Breast epithelium (tissue), 4 donors: ENCODE results near the gene EDNRB. TPM values are rescaled to one million over a fixed set of nuclear protein-coding genes. Genes with fewer than 3 reads are reported as not detected.

ENCODE experiments used
- DNase-seq, 2 donors: peaks; one replicate each; pipeline ENCODE4 v3.0.0-alpha.2; 2019; ENCODE audit warnings: low spot score in 2 of 2
- H3K27ac ChIP-seq, 2 donors: fragments of 200-600 bp; sonication (generic) in 1 of 2; one replicate each; pipeline ENCODE4 v1.5.1; 2016 to 2019; ENCODE audit warnings: mild to moderate bottlenecking in 1 of 2
- H3K27me3 ChIP-seq, 2 donors: fragments of 200-600 bp; sonication (generic) in 1 of 2; one replicate each; pipeline versions ENCODE4 v1.5.1 to v1.6.0; 2017 to 2019; ENCODE audit warnings: control low read depth in 1 of 2, mild to moderate bottlenecking in 1 of 2
- H3K36me3 ChIP-seq: fragments of 200-600 bp; one replicate; pipeline ENCODE4 v1.5.1; 2019
- H3K4me1 ChIP-seq, 2 donors: fragments of 200-600 bp; sonication (generic); one replicate each; pipeline ENCODE4 v1.5.1; 2016 to 2019; ENCODE audit warnings: control low read depth in 1 of 2
- H3K4me3 ChIP-seq, 3 donors: fragments of 200-600 bp; sonication (generic); 1 replicate in 2 of 3; 2 replicates in 1 of 3; pipeline ENCODE4 v1.5.1; 2016 to 2019; ENCODE audit warnings: mild to moderate bottlenecking in 3 of 3, moderate library complexity in 2 of 3
- H3K9me3 ChIP-seq, 2 donors: fragments of 200-600 bp; sonication (generic) in 1 of 2; one replicate each; pipeline ENCODE4 v1.5.1; 2016 to 2019; ENCODE audit warnings: control low read depth in 1 of 2
- CTCF ChIP-seq, 3 donors: fragments of 450-650 bp; IDR thresholded peaks; one replicate each; pipeline ENCODE4 v1.5.1; 2016 to 2017; ENCODE audit warnings: antibody characterized with exemption in 3 of 3, mild to moderate bottlenecking in 3 of 3, moderate library complexity in 3 of 3
- POLR2A ChIP-seq: fragments of 450-650 bp; IDR thresholded peaks from one replicate; pipeline ENCODE4 v1.6.1; 2016; ENCODE audit warnings: antibody characterized with exemption, mild to moderate bottlenecking, moderate library complexity
- POLR2AphosphoS5 ChIP-seq, 3 donors: sonication (generic); formaldehyde crosslinking; IDR thresholded peaks; one replicate each; pipeline ENCODE4 v1.6.1; 2017; ENCODE audit warnings: antibody characterized with exemption in 3 of 3
- intact Hi-C: fragments of 100-400 bp; cut with DNase I; formaldehyde crosslinking; loops from one replicate; pipeline ENCODE4 v1.15.1; 2023; ENCODE audit warnings: low total_unique reads
- total RNA-seq, 3 donors: library from RNA; depleted of rRNA; stranded (reverse); fragments of >200 nt; gene quantifications; one replicate each; pipeline ENCODE4 v1.1.0, GENCODE V29; 2016

Gene EDNRB
- total RNA-seq, 3 donors from 2014 or later = 22.8 to 116 (median 106) TPM

- TF ChIP-seq POLR2A = no peak
- no peak for TF ChIP-seq CTCF (IDR thresholded peaks at IDR 0.05)
- no peak for TF ChIP-seq POLR2AphosphoS5 (IDR thresholded peaks at IDR 0.05)
- Histone ChIP-seq H3K27ac (no peak overlapping the region), H3K4me1 (no peaks in the 10 kb centered on the region), H3K27me3 (no peaks in the 10 kb centered on the region), H3K4me3 (no peak overlapping the region), H3K36me3 (no peaks in the 10 kb centered on the region), H3K9me3 (no peaks in the 10 kb centered on the region)
- DNase-seq = no peak
- intact Hi-C loops = no loop called here
These were observed 11.8 kb upstream of the EDNRB start for GRCh38 chr13:77930430-77930829.

- Histone ChIP-seq H3K4me1 (no peaks in the 10 kb centered on the region), H3K4me3 (no peak overlapping the region), H3K27ac (no peak overlapping the region), H3K9me3 (no peaks in the 10 kb centered on the region), H3K27me3 (no peaks in the 10 kb centered on the region), H3K36me3 (no peaks in the 10 kb centered on the region)
- intact Hi-C loops = no loop called here
- no peak for DNase-seq
- TF ChIP-seq POLR2AphosphoS5 (IDR thresholded peaks at IDR 0.05) (no peak), POLR2A (no peak), CTCF (IDR thresholded peaks at IDR 0.05) (no peak)
These were observed 10.3 kb upstream of the EDNRB start for GRCh38 chr13:77928909-77929308.

- no peaks in the 10 kb centered on the region for H3K4me1 ChIP-seq
- no peaks in the 10 kb centered on the region for H3K36me3 ChIP-seq
- no peak overlapping the region for H3K4me3 ChIP-seq
- H3K9me3 ChIP-seq = no peaks in the 10 kb centered on the region
- no peaks in the 10 kb centered on the region for H3K27me3 ChIP-seq
- no peak for DNase-seq
- no peak overlapping the region for H3K27ac ChIP-seq
- TF ChIP-seq POLR2AphosphoS5 (IDR thresholded peaks at IDR 0.05) (no peak), CTCF (IDR thresholded peaks at IDR 0.05) (no peak), POLR2A (no peak)
- intact Hi-C loops = no loop called here
These were observed 7.0 kb upstream of the EDNRB start for GRCh38 chr13:77925616-77926015.

DNA sequence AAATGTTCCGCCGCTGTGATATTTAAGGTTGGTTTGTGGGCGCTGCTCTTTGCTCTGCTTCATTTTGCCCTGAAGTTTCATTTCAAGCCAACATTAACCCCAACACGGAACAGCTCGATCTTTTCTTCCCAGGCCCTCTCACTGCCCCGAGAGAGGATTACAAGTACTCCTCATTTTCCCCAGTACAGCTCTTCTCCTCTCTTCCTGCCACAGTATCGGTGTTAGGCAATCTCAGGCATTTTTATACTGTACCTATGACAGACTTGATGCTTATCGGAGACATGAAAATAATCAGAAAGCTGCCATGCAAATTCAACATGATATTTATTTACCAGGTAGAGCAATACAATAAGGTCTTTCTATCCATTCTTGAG lies 1.3 kb upstream of the EDNRB start:
- H3K27me3 ChIP-seq = peaks cover 0 to 4% of the 10 kb centered on the region in 2 donors
- DNase-seq = no peak
- TF ChIP-seq POLR2A = no peak
- no peak for TF ChIP-seq POLR2AphosphoS5 (IDR thresholded peaks at IDR 0.05)
- no peak for TF ChIP-seq CTCF (IDR thresholded peaks at IDR 0.05)
- peak overlapping the region; percentile 27 to 71 for H3K27ac ChIP-seq
- peak overlapping the region; percentile 52 to 72 (median 59) for H3K4me3 ChIP-seq
- H3K4me1 ChIP-seq = no peaks in the 10 kb centered on the region
- no peaks in the 10 kb centered on the region for H3K36me3 ChIP-seq
- H3K9me3 ChIP-seq = no peaks in the 10 kb centered on the region
- intact Hi-C loops = no loop called here

- TF ChIP-seq POLR2AphosphoS5 (IDR thresholded peaks at IDR 0.05) = peak in 1 of 3 donors; percentile 10
- TF ChIP-seq POLR2A = no peak
- no peak for TF ChIP-seq CTCF (IDR thresholded peaks at IDR 0.05)
- peaks cover 0 to 4% of the 10 kb centered on the region in 2 donors for H3K27me3 ChIP-seq
- no peaks in the 10 kb centered on the region for H3K4me1 ChIP-seq
- H3K9me3 ChIP-seq = no peaks in the 10 kb centered on the region
- no peaks in the 10 kb centered on the region for H3K36me3 ChIP-seq
- intact Hi-C loops = no loop called here
- peak overlapping the region; percentile 33 to 71 for H3K27ac ChIP-seq
- DNase-seq = peak in 1 of 2 donors; percentile 50
- peak overlapping the region; percentile 52 to 72 (median 59) for H3K4me3 ChIP-seq
These were observed 752 bp upstream of the EDNRB start for GRCh38 chr13:77919246-77919920.
